OCI-LY1 (cell line): ENCODE measurements around the gene STX5.

Experiments used
- CTCF ChIP-seq: fragments of 200-600 bp; sonication (generic), shearing (Covaris generic); IDR thresholded peaks from 2 replicates; pipeline ENCODE4 v1.5.1; 2017; ENCODE audit warnings: mild to moderate bottlenecking, antibody characterized with exemption, low read length, moderate library complexity, mixed read lengths
- EZH2 ChIP-seq: fragments of 200-600 bp; sonication (generic), shearing (Covaris generic); IDR thresholded peaks from 2 replicates; pipeline ENCODE4 v1.8.0; 2017; ENCODE audit warnings: borderline replicate concordance, mixed run types, mild to moderate bottlenecking, antibody characterized with exemption, low read length, moderate library complexity, mixed read lengths

DNA sequence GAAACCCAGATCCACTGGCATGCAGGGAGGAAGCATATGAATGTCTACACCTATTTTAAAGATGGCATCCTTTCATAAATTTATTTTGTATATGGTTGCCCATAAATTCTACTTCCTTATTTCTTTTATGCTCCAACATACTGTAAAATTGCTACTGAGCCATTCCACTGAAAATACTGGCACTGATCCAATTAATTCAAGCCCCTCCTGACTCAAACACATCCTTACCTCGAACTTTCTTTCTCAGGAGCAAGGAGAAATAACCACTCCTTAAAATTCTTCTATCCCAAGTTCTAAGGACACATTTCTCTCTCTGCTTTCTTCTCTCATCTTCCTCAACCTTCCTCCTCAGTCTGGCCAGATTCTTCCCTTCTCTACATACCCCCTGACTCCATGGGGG lies 21.1 kb downstream of the STX5 start:
- no peak for TF ChIP-seq CTCF
- no peak for TF ChIP-seq EZH2
